Airway epithelial cell (primary cell): Measurements from ENCODE around the gene TARBP1. TPM values are rescaled to one million over a fixed set of nuclear protein-coding genes. Genes with fewer than 3 reads are reported as not detected.

Experiments used
- total RNA-seq: library from RNA; depleted of rRNA; stranded (reverse); fragments of >200 nt; gene quantifications from 2 replicates; pipeline ENCODE4 v1.2.3, GENCODE V29; 2015

TARBP1 gene, protein sequence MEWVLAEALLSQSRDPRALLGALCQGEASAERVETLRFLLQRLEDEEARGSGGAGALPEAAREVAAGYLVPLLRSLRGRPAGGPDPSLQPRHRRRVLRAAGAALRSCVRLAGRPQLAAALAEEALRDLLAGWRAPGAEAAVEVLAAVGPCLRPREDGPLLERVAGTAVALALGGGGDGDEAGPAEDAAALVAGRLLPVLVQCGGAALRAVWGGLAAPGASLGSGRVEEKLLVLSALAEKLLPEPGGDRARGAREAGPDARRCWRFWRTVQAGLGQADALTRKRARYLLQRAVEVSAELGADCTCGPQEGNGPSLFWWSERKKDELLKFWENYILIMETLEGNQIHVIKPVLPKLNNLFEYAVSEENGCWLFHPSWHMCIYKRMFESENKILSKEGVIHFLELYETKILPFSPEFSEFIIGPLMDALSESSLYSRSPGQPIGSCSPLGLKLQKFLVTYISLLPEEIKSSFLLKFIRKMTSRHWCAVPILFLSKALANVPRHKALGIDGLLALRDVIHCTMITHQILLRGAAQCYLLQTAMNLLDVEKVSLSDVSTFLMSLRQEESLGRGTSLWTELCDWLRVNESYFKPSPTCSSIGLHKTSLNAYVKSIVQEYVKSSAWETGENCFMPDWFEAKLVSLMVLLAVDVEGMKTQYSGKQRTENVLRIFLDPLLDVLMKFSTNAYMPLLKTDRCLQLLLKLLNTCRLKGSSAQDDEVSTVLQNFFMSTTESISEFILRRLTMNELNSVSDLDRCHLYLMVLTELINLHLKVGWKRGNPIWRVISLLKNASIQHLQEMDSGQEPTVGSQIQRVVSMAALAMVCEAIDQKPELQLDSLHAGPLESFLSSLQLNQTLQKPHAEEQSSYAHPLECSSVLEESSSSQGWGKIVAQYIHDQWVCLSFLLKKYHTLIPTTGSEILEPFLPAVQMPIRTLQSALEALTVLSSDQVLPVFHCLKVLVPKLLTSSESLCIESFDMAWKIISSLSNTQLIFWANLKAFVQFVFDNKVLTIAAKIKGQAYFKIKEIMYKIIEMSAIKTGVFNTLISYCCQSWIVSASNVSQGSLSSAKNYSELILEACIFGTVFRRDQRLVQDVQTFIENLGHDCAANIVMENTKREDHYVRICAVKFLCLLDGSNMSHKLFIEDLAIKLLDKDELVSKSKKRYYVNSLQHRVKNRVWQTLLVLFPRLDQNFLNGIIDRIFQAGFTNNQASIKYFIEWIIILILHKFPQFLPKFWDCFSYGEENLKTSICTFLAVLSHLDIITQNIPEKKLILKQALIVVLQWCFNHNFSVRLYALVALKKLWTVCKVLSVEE (N-terminal part only)
- 10.7 and 17.4 TPM in 2 replicates for total RNA-seq

DNA sequence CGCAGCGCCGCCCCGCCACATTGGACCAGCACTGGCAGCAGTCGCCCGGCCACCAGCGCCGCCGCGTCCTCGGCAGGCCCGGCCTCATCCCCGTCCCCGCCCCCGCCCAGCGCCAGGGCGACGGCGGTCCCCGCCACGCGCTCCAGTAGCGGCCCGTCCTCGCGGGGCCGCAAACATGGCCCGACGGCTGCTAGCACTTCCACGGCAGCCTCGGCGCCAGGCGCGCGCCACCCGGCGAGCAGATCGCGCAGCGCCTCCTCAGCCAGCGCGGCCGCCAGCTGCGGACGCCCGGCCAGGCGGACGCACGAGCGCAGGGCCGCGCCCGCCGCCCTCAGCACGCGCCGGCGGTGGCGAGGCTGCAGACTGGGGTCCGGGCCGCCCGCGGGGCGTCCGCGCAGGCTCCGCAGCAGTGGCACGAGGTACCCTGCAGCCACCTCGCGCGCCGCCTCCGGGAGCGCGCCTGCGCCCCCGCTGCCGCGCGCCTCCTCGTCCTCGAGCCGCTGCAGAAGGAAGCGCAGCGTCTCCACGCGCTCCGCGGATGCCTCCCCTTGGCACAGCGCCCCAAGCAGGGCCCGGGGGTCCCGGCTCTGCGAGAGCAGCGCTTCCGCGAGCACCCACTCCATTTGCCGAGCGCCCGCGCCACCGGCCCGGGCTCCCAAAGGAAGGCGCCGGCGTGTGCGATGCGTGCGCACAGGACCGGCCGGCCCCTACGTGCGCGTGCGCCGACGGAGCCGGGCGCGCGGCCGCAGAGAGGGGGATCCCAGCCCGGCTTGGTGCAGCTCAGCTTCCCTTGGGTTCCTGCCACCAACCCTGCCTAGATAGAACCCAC lies at the start of gene TARBP1:
Gene TARBP1 (minus strand): TSS at position 699 of the 829 bp plus-strand sequence. CDS start 76 bp downstream, at position 623.

DNA sequence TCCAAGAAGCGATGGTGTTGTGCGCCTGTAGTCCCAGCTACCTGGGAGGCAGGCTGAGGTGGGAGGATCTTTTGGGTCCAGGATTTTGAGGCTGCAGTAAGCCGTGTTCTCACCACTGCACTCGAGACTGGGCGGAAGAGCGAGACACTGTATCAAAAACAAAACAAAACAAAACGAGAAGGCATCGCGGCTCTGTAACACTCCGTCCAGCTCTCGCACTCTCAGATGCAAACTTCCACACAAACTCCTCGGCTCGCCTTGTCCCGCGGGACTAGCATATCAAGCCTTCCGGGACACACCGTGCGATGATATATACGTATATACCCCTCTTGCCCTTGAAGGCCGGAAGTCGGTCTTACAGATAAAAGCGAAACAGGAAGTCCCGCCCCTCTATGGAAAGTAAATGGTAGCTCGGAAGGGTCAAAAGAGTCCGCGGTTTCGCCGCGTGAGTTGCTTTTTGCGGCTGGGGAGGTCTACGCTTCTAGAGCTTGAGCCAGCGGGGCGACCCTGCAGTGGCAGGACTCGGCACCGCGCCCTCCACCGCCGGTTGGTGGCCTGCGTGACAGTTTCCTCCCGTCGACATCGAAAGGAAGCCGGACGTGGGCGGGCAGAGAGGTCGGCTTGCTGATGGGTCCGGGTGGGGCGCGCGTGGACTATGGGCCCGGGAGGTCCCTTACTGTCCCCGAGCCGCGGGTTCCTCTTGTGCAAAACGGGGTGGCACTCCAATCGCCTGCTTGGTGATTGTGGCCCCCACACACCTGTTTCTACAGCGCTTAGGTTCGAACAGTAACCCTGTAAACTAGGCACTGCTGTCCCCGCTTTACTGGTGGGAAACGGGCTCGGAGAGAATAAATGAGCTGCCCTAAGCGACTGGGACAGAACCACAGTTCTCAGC lies 105.7 kb downstream of the TARBP1 start, which contains the start of gene COA6:
Gene COA6 (plus strand): TSS at position 393 of the 895 bp plus-strand sequence. CDS start 11 bp downstream, at position 404.

Other genes starting within 250 kb of the TARBP1 start
- gene COA6, start 105.7 kb downstream of the TARBP1 start, total RNA-seq, result 37.9 and 38.0 TPM in 2 replicates
- 77.8 and 95.6 TPM in 2 replicates for gene IRF2BP2, start 131.0 kb upstream of the TARBP1 start, total RNA-seq